8988T (cell line): ENCODE data around the gene SNRPD3.

Experiments
- DNase-seq: peaks from one replicate; pipeline ENCODE4 v3.0.0; 2011

Gene SNRPD3

DNA sequence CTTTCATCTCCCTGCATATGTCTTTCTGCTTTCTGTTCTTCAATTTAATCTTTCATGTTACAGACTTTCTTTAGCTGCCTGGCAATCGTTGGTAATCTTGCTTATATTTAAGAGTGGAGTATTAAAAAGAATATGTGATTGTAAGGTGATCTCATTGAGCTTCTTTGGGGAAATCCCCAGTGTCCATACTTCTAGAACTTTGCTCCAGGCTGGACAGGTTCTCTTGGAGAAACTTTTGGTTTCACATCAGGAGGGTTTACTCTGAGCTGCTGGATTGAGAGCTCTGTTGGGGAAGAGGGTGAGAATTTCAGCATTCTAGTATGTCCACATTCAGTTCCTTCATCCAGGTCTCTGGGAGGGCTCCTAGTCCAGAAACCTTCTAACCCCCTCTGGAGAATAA is 21.0 kb downstream of the SNRPD3 start:
- DNase-seq, result no peak

DNA sequence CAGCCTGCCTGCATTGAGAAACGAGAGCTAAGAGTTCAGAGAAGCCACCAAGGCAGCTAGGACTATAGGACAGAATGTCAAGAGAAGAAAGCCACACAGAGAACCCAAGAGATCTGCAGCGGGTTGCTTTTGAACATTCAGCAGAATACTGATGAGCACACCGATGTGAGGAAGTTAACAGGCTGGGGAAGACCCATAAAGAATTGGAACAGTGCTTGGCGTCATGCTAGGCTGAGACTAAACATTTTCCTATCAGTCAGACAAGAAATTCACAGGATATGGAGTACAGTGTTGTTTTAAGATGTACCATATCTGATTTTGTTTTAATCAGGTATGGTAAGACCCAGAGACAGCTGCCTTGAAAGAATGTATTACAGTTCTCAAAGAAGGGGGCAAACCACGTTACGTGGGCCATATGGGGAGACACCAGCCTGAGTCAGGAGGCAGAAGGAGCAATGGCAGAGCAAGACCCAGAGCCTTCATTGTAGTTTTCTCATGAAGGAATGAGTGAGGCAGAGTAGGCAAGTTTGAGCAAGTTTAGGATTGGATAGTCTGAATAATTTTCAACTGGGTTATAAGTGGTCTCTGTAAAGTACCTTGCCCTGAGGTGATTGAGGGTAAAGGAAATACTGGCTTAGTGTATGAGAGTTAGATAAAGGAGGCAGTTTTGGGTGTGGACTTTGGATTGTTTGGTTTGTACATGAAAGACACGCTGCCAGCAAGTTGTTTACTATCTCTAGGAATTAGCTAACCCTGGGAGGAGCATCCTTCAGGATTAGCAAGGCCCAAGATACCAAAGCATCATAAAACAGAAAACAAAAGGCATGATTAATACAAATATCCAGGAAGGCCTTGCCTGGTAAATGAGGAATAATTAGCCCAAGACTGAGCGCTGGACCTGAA is 22.8 kb downstream of the SNRPD3 start:
- DNase-seq, result no peak

DNA sequence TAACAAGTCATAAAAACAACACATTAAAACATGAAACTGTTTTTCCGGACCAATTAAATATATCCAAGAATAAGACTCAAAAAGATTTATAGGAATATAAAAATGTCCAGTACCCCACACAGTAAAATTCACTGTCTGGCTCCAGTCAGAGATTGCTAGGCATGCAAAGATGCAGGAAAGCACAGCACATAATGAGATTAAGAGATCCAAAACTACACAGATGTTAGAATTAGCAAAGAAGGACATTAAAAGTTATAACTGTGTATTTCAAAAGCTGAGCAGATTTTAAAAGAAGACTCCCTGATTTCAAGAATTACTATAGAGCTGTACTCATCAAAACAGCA is 23.4 kb downstream of the SNRPD3 start:
- DNase-seq, result no peak

DNA sequence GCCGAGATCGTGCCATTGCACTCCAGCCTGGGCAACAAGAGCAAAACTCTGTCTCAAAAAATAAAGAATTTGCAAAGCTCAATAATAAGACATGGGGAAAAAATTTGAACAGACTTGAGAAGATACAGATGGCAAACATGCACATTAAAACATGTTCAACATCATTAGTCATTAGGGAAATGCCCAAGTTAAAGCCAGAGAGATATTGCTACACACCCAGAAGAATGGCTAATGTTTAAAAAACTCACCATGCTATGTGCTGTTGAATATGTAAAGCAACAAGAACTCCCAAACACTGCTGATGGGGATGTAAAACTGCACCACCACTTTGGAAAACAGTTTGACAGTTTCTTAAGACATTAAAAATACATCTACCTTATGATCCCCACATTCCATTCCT is 24.5 kb downstream of the SNRPD3 start:
- no peak for DNase-seq

DNA sequence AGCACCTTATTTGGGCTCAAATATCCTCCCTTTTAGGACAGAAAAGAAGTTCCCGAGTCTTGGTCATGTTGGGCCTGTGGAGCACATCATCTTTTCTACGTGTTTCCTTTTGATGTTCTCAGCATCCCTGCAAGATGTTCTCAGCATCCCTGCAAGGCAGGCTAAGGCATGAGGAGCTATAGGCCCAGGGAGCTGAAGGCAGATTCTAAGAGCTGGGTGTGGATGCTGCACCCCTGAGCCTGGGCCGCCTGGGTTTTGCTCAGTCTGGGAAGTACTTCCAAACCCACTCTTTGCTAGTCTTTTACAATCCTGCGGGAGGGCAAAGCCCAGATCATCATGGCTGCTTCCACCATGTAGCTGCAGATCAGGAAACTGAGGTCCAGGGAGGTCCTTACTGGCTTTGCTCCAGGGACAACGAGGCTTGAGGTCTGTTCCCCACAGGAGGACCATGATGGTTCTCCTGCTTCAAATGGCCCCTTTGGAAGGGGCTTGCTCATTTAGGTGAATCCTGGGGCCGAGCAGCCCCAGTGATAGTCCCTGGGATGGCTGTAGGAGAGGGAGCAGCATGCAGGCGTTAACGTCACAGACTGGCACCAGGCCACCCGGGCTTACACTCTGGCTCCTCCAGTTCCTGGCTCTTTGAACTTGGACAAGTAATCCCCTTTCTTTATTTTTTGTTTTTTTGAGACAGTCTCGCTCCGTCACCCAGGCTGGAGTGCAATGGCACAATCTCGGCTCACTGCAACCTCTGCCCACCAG is 26.4 kb downstream of the SNRPD3 start:
- DNase-seq, result no peak

DNA sequence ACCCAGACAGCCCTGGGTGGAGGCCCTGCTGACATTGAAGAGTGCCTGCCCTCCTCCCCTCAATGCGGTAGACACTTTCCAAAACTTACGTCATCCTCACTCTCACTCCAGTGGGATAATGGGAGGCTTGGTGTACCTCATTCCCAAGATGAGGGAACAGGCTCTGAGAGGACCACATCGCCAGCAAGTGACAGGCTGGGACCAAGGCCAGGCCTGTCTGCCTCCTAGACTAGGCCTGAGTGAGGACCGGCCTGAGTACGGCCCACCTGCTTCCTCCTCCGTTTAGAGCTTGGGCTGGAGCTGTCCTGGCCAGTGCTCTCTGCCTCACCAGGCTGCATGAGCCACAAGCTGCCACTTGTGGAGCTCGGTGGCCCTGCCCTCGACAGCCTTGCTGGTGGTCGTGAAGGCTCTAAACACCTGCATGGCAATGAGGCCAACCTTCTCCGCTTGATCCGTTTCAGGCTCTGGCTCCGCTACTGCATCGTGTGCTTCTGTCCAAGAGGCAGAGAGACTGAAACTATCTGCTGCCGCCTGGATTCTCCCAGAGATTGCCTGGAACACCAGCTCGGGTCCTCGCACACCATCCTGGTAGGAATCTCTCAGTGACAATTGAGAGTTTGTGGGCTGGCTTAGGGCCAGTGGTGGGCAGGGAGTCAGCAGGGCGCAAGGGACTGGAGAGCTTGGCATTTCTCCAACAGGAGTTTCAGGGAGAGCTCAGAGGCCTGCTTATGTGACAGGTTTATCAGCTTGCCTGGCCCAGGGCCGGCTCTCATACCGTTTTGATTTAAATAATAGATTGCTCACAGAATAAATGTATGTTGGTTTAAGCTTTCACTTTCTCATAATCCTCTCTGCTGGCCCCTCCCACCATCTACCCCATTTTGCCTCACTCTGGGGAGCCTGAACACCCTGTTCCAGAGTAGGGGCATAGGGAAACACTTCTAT is 27.7 kb downstream of the SNRPD3 start:
- no peak for DNase-seq

DNA sequence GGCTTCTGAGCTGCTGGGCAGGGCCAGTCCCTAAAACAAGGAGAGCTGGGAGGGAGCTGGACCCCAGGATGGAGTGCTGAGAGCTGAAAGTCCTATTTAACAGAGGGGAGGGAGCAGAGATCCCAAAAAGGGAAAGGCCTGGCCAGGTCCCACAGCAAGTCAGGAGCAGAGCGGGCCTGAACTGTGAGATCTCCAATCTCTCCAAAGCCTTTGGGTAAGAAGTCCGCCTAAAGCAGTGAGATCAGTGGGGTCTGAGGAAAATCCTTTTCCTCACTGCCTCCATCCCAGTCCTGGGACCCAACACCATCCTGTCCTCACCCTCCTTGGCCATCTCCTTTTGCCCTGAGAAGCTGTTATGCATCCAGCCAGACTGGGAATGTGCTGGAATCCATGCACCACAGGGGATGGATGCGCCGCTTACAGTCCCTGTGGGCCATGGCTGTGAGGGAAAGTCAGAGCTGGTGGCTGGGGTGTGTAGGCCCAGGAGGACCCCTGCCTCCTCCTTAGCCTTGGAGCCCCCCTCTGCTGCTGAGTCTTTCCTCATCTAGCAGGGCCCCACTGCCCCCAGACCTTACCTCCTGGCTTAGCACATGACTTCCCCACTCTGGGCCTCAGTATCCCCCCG is 28.5 kb downstream of the SNRPD3 start:
- DNase-seq, result no peak

DNA sequence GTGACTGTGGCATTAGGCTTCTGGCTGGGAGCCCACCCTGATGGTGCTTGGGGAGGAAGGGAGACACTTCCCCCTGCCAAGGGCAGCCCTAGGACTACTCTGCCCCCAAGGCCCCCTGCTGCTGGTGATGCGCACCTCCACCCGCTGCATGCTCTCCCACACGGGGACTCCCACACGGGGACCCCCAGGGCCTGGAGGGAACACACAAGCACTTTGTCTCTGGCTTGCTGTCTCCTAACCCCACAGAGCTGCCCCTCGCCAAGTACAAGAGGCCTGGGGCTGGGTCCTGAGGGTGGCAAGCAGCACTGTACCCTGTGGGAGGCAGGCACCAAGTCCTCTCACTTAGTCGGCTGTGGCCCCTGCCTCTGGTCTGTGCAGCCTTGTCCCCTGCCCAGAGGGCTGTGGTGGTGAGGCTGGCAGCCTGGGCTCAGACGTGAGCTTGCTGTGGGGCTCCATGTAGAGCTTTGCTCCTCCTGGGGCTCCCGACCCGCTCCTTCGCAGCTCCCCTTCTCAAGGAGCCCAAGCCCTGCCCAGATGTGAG is 29.1 kb downstream of the SNRPD3 start:
- no peak for DNase-seq

DNA sequence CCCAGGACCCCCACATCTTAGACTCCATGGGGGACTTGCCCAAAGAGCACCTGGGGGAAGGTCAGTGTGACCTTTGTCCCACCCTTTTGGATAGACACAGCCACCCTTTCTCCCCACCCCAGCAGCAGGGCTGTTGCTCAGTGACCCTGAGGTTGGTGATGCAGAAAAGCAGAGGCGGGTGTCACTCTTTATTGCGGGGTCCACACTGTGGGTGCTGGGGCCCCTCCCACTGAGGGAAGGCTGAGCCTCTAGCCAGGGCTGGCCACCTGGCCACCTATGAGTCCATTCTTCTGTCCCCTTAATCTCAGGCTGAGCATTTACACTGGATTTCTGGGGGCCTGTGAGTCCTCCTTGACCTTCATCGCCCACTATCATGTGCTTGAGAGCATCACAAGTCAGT is 29.7 kb downstream of the SNRPD3 start:
- DNase-seq, result no peak

DNA sequence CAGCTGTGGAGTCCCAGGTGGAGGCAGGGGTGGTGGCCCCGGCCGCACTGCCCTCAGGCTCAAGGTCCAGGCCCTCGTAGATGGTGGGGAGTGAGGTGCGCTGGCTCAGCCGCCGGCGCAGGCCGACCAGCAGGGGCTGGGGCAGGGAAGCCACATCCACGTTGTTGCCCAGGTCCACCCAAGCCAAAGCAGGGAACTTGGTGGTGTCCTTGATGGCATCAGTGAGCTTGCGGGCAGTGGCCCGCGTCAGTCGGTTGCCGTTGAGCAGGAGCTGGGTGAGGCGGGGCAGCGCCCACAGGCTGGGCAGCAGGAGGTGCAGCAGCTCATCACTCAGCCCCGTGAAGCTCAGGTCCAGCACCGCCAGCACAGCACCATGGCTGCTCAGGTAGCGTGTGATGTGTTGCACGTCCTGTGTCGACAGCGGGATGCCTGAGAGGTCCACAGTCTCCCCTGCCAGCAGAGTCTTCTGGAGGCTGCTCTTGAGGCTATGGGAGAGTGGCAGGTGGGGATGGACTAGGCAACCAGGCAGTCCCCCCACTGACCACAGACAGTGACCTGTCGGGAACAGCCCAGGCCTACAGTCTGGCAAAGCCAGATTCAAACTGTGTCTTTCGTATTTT is 30.2 kb downstream of the SNRPD3 start:
- no peak for DNase-seq

DNA sequence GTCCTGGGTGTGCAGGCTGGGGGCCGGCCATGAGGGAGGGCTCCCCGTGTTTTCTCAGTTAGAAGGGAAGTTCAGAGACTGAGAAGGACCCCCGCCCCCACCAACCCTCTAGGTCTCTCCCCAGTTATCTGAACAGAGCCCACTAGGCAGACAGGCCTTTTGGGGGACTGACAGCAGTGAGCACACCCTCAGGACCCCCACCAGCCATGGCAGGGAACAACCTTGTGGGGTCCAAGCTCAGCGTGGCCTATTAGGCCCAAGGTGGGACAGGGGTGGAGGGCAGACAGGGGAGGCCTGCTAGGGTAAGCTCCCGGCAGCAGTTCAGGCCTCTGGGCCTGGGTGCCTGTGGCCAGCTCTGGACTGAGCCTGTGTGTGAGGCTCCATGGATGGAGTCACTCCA is 31.5 kb downstream of the SNRPD3 start:
- no peak for DNase-seq

DNA sequence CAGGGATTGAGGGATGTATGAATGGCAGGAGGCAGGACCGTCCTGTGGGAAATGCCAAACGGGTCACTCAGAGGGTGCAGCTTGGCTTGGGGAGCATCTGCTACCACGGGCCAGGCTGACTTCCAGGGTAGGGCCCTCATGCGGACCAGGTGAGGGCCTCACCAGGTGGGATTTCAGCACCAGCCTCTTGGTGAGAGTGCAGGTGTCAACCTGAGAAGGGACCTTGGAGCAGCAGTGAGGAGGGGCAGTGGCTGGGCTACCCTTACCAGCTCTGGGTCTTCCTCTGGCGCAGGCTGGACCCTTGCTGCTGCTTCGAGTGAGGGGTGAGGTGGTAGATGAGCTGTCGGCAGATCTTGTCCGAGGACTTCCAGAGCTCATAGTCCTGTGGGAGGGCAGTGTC is 32.1 kb downstream of the SNRPD3 start:
- DNase-seq, result no peak

DNA sequence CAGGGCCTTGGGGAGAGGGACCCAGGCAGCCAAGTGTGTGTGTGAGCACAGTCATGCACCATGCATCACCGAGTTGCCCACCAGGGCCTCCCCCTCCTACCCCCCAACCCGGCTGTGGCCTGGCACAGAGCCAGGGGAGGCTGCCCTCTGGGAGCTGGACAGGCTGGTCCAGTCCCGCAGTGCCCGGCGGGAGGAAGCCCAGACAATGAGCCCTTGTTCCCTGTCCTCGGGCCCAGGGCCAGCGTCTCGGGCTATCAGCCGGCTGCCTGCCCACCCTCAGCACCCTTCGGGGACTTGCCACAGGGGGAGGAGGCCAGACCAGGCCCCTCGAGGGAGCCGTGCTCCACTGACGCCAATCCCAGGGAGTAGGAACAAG is 32.6 kb downstream of the SNRPD3 start:
- DNase-seq, result no peak

DNA sequence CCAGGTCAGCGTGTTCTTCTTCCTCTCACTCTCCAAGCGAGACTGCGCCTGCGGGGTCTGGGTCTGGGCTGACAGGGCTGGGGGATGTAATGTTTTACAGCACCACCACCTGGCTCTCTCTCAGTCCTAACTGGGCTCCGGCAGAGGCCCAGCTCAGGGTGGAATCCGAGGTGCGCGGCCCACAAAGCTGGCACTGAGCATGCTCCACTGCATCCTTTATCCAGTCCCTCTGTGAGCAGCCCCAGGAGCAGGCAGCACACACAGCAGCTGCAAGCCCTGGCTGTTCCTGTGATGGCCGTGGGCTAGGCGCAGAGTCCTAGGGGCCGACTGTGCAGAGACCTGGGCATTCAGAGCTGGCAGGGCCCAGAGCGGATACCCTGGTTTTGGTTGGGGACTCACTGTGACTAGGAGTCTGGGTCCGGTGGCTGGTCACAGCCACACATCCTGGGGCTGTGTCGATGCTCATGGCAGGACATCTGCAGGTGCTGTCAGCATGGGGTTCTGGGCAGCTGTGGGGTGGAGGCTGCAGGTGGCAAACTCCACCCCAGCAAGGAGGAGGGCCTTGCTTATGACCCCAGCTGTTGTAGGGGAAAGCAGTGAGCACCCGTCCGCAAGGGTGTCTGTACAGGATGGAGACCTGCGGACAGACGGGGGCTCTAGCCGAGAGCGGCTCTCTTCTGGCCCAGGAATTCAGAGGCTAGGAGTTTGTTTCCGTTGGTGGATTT is 33.1 kb downstream of the SNRPD3 start:
- no peak for DNase-seq

DNA sequence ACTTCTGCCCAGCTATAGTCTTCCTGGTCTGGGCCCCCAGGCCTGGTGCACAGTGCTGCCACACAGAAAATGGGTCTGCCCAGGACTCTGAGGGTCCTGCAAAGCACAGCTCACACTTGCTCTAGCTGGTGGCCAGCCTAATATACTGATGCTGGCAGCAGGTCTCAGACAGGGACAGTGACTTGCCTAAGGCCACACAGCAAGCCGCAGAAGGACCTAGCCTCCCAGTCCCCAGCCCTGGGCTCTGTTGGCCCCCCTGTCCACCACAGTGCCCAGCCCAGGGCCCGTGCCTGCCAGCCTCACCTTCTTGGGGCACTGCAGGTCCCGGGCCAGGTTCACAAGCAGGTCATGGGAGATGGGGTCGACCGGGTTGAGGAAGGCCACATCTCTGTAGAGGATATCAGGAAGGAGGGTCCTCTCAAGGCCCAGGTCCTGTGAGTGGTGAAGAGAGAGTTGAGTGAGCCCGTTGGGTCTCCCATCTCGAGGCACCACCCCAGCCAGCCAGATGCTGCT is 33.8 kb downstream of the SNRPD3 start:
- no peak for DNase-seq

DNA sequence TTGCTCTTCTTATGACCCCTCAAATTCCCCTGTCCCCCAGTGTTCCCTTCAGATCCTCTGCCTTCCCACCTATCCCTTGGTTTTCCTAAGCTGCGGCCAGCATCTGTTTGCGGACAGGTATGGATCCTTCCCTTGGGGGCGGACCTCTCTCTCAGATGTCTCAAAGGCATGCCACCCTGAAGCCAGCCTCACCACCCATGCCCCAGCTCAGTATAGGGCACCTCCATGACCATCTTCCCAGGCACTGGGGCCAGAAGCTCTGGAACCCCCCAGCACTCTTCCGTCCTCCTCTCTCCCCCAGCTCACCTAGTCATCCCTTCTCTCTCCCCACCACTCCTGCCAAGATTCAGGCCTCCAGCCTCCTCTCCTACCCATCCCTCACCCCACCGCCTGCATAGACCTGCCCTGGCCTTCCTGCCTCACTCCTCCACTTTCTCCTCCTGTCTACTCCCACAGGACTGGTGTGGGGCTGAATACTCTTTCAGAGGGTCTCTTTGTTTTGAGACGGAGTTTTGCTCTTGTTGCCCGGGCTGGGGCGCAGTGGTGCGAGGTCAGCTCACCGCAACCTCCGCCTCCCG is 34.9 kb downstream of the SNRPD3 start:
- no peak for DNase-seq

DNA sequence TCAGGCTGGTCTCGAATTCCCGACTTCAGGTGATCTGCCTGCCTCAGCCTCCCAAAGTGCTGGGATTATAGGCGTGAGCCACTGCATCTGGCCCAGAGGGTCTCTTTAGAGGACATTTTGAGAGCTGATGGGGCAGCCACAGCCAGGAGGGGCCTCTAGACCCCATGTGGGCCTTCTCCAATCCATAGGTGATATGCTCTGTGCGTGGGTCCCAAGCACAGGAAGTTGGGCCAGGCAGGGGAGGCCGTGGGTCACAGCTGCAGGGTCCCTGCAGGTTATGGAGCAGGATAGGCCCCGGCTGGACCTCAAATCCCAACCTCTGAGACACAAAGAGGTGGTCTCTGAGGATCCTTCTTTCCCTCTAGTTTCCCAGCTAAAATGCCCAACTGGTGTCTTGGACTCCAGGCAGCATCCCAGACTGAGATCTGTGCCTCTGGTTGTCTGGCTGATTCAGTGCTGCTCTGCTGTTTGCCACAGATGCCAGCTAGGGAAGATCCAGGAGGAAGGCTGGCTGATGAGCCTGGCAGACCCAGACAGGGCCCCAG is 35.6 kb downstream of the SNRPD3 start:
- no peak for DNase-seq

DNA sequence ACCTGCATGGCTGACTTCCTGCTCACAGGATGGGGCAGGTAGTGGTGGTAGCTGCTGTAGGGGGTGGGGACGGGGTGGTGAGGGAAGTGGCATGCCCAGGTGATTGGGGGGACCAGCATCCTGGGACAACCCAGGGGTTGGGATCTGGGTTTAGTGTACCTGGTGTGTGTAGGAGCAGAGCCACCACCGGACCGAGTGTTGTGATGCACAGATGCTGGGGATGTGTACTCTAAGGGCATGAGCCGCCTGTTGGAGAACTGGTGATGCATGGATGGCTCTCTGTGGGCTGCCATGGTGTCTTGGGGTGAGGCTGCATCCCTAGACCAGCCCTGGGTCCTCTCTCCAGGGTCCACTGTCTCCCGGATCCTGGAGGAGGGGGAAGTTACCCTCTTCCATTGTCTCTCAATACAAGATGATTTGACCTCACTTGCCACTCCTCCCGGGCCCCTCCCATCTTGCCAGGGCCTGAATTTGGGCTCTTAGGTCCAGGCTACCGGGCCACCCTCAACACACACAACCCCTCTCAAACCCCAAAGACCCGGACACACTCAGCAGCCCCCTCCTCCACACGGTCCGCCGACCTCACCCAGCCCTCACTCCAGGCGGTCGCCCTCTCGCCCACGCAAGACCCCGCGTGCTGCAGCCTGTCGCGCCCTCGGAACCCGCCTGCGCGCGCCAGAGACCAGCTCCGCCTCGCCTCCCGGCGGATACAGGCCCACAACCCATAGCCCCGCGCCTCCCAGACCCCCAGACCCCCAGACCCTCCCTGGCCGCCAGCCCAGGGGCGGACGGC is 36.5 kb downstream of the SNRPD3 start:
- DNase-seq, result peak; percentile 40

DNA sequence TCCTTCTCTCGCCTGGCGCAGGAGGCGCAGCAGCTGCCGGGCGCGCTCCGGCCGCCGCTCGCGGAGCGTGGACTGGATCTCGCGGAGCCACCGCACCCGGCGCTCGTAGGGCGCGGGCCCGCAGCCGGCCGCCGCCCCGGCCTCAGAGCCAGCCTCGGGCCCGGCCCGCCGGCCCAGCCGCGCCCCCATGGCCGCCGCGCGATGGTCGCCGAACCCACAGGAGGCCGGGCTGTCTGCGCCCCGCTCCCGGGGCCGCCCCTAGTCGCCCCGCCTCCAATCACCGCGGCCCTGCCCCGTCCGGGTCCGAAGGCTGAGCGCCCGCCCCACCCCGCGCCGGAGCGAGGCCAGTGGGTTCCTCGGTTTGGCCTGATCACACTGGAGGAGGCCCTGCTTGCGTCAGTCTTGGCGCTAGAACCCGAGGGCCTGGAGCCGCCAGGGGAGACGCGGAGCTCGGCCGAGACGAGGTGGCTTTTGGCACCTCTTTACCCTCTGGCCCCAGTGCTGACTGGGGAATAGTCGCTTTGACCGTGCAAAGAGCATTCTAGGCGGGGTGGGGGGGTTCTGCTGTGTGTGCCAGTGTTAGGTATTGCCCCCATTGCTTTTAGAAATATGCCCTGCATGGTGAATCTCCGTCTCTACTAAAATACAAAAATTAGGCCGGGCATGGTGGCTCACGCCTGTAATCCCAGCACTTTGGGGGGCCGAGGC is 37.2 kb downstream of the SNRPD3 start, which contains the start of gene LRRC75B:
LRRC75B (minus strand) TSS at position 223 of the 708 bp plus-strand sequence; CDS start at position 189, 34 bp downstream.
- peak; percentile 94 for DNase-seq
